Right lobe of liver (tissue), 4 donors: ENCODE data around the gene TRRAP.

ENCODE experiments used
- CTCF ChIP-seq, 4 donors: fragments of 200-600 bp in 3 of 4; fragments of 450-650 bp in 1 of 4; IDR thresholded peaks; one replicate each; pipeline versions ENCODE4 v1.5.1 to v1.8.0; 2016 to 2022; ENCODE audit warnings: antibody characterized with exemption in 4 of 4, mild to moderate bottlenecking in 2 of 4
- POLR2A ChIP-seq: fragments of 450-650 bp; IDR thresholded peaks from one replicate; pipeline ENCODE4 v1.6.1; 2017; ENCODE audit warnings: antibody characterized with exemption, mild to moderate bottlenecking
- donor health status: DM: no; HTN: no; CAD: no.
- donor health status: DM: no; HTN: no; CAD: no.
- donor health status: DM: no; HTN: yes; CAD: no.

- TF ChIP-seq POLR2A (no peak), CTCF (IDR thresholded peaks at IDR 0.05) (no peak)
Measured at GRCh38 chr7:99037327-99037940, 159.1 kb downstream of the TRRAP start.
